ENCODE data around the gene ZNF79. TPM values are rescaled to one million over a fixed set of nuclear protein-coding genes. Genes with fewer than 3 reads are reported as not detected.
A peak's percentile ranks its signal among the peaks of the same experiment; 100 is the strongest.

Gene ZNF79
- total RNA-seq, 1 experiment from 2014 or later, result 6.5 TPM

DNA sequence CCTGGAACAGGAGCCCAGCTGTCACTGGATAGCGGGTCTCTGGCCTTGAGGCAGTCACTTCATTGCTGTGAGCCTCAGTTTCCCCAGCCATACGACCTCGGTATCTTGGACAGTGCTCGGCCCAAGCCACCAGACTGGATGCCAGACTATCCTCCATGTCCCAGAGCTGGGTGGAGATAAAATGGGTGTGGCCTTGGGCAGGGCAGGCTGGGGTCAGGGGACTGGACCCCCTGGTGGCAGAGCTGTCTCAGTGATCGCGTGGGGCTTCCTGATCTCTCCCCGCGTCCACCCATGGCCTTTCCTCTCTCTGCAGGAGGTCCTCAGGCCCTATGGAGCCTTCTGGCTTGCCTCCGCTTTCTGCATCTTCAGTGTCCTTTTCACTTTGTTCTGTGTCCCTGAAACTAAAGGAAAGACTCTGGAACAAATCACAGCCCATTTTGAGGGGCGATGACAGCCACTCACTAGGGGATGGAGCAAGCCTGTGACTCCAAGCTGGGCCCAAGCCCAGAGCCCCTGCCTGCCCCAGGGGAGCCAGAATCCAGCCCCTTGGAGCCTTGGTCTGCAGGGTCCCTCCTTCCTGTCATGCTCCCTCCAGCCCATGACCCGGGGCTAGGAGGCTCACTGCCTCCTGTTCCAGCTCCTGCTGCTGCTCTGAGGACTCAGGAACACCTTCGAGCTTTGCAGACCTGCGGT, 17.2 kb upstream of the ZNF79 start:
- peaks cover 3% of the 10 kb centered on the region for H3K36me3 ChIP-seq (replicated peaks; ENCODE audit: control insufficient read depth, insufficient read depth, low read length)
- H3K27me3 ChIP-seq (ENCODE audit: control insufficient read depth, insufficient read depth, low read length), result no peaks in the 10 kb centered on the region
- DNase-seq, result no peak
- H3K4me3 ChIP-seq (ENCODE audit: insufficient read depth, low read depth, low read length), result no peak overlapping the region

DNA sequence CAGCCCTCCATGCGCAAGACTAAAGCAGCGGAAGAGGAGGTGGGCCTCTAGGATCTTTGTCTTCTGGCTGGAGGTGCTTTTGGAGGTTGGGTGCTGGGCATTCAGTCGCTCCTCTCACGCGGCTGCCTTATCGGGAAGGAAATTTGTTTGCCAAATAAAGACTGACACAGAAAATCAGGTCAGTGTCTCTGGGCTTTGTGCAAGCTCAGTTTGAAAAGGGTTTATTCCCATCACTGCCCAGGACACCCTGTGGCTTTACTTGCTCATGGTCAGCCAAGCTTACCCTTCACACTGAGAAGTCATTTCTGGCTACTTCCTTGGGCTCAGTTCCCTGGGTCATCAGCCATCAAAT, 16.7 kb upstream of the ZNF79 start:
- no peak for DNase-seq
- Histone ChIP-seq H3K4me3 (ENCODE audit: insufficient read depth, low read depth, low read length) (no peak overlapping the region), H3K36me3 (replicated peaks; ENCODE audit: control insufficient read depth, insufficient read depth, low read length) (peaks cover 3% of the 10 kb centered on the region)

DNA sequence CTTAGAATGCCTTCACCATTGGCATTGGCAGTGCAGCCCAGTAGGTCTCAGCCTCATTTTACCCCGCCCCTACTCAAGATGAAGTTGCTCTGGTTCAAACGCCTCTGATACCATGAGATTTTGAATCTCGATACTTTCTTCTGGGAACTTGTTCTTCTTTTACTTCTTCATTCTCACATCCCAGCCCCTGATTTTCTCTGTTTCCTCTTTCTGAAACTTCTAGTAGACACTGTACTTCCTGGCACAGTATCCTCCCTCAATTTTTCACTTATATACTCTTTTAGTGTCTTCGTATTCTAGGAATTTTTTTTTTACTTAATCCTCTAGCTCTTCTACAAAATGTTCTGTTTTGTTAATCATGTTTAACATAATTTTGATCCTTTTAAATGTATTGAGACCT, 13.1 kb upstream of the ZNF79 start:
- DNase-seq, result no peak
- no peaks in the 10 kb centered on the region for H3K27me3 ChIP-seq (ENCODE audit: control insufficient read depth, insufficient read depth, low read length)
- no peak overlapping the region for H3K4me3 ChIP-seq (ENCODE audit: insufficient read depth, low read depth, low read length)
- no peaks in the 10 kb centered on the region for H3K36me3 ChIP-seq (replicated peaks; ENCODE audit: control insufficient read depth, insufficient read depth, low read length)

More for the DNA sequence above, 16.7 kb upstream of the ZNF79 start:
- no peaks in the 10 kb centered on the region for H3K27me3 ChIP-seq (ENCODE audit: control insufficient read depth, insufficient read depth, low read length)

DNA sequence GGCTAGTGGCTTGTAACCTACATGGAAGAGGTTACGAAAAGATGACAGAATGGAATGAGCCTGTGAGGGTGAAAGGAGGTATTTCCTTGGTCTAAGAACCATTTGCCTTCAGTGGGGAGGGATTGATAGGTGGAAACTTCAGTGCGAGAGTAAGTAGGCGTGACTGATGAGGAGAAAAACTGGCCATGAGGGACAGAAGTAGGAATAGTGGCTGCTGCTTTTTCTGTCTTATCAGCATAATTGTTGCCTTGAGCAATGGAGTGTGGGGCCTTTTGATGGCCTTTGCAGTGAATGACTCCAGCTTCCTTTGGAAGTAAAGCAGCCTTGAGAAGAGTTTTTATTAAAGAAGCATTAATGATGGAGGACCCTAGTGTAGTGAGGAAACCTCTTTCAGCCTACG, 9.0 kb upstream of the ZNF79 start:
- Histone ChIP-seq H3K27me3 (ENCODE audit: control insufficient read depth, insufficient read depth, low read length) (no peaks in the 10 kb centered on the region), H3K4me3 (ENCODE audit: insufficient read depth, low read depth, low read length) (no peak overlapping the region), H3K36me3 (replicated peaks; ENCODE audit: control insufficient read depth, insufficient read depth, low read length) (no peaks in the 10 kb centered on the region)
- DNase-seq, result no peak

DNA sequence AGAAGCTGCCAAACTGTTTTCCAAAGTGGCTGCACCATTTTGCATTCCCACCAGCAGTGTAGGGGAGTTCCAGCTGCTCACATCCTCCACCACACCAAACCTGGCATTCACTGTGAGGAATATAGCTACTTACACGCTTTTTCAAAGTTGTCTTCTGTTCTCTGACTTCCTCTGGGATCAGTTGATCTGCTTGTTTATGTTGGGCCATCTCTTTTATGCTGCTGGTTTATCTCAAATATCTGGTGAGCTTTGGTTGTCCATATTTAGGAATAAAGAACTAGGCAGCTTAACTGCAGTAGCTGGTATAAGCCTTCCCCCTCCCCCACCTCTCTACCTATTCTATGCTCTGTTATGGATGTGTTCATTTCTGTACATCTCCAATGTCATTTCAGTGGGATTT, 8.5 kb upstream of the ZNF79 start:
- DNase-seq, result no peak
- H3K27me3 ChIP-seq (ENCODE audit: control insufficient read depth, insufficient read depth, low read length), result no peaks in the 10 kb centered on the region
- H3K4me3 ChIP-seq (ENCODE audit: insufficient read depth, low read depth, low read length), result no peak overlapping the region
- H3K36me3 ChIP-seq (replicated peaks; ENCODE audit: control insufficient read depth, insufficient read depth, low read length), result no peaks in the 10 kb centered on the region

DNA sequence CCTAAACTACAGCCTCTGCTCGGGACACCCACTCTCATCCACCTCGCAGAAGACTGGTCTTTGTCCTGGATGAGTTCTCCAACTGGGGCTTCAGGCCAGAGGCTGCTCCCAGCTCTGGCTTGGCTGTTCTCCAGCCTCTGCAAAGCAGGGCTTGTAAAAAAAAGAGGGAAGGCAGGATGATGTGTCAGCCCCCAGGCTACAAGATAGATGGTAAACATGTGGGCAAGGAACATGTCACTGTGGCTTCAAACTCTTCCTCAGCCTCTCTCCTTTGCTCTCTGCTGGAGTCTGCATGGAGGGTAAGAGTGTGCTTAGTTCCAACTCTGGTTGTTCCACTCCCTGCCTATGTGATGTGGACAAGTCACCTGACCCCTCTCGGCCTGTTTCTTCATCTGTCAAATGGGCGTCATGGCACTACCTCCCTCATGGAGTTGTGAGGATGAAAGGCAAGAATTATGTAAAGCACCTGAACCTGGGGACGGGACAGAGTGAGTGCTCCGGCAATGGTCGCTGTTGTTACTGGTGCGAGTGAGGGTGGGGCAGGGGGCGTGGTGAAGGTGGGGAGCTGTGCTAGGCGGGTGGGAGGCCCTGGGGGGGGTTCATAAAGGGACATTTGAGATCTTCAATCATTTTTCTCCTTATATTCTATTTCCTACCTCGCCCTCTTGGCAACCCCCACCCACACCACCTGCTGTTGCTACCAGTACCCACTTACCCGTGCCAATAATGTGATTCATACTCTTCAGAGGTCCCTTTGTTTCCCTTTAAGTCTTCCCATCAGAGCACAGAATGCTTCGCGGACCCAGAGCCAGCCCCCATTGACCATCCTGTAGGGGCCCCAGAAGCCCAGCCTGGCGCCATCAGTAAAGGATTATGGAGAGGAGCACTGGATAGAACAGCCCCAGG, 6.8 kb upstream of the ZNF79 start:
- Histone ChIP-seq H3K36me3 (replicated peaks; ENCODE audit: control insufficient read depth, insufficient read depth, low read length) (no peaks in the 10 kb centered on the region), H3K4me3 (ENCODE audit: insufficient read depth, low read depth, low read length) (no peak overlapping the region; the same call in 1 of the 2 replicates), H3K27me3 (ENCODE audit: control insufficient read depth, insufficient read depth, low read length) (no peaks in the 10 kb centered on the region)
- DNase-seq, result no peak

DNA sequence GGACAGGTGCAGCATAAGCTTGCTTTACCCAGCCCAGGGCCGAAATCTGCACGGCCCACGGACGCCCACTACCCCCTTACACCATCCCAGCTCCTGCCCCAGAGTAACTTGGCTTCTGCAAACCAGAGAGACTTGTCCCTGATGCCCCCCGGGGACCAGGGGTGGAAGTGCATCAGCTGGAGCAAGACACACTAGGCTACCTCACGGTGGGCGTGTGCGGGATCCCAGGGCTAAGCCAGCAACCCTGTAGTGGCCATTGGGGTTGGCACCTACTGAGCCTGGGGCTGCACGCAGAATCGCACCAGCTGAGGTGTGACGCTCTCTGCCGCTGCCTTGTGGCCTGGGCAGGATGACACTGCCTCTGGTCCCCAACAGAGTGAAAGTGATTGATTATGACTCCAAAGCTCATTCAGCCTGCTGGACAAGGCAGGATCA, 6.1 kb upstream of the ZNF79 start:
- no peak overlapping the region; the same call in 1 of the 2 replicates for H3K4me3 ChIP-seq (ENCODE audit: insufficient read depth, low read depth, low read length)
- peak; percentile 92 for DNase-seq

DNA sequence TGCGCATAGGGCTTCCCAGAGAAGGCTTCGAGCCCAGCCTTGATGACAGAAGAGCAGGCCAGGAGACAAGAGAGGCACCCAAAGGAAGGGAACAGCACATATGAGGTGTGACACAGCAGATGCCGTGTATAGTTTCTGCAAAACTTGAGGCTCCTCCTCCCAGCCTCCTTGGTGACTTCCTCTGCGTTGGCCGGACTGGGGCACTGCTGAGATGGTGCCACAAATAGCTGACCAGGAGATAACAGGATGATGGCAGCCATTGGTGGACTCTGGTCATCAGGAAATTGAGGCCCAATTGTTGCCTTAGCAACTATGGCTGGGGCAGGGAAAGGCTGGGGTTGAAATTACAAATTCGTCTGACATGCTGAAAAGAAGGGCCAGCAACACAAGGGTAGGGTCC, 4.8 kb upstream of the ZNF79 start:
- Histone ChIP-seq H3K4me3 (ENCODE audit: insufficient read depth, low read depth, low read length) (no peak overlapping the region), H3K36me3 (replicated peaks; ENCODE audit: control insufficient read depth, insufficient read depth, low read length) (no peaks in the 10 kb centered on the region), H3K27me3 (ENCODE audit: control insufficient read depth, insufficient read depth, low read length) (no peaks in the 10 kb centered on the region)
- DNase-seq, result no peak

More for the DNA sequence above, 6.1 kb upstream of the ZNF79 start:
- H3K36me3 ChIP-seq (replicated peaks; ENCODE audit: control insufficient read depth, insufficient read depth, low read length), result no peaks in the 10 kb centered on the region
- no peaks in the 10 kb centered on the region for H3K27me3 ChIP-seq (ENCODE audit: control insufficient read depth, insufficient read depth, low read length)

DNA sequence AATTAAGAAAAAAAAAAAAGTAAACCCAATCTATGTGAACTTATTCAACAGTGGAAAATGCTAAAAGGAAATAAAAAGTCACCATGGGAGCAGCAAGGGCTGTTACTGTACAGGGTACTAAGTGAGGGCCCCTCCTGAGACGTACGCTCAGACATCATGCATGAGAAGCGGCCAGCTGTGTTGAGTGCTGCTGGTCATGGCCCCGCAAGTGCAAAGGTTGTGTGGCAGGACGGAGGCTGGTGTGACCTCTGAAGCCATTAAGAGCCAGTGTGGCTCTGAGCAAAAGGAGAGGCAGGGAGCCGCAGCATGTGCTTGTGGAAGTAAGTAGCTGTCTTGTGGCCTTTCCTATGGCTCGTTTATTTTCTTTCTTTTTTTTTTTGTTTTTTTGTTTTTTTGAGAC, 3.1 kb upstream of the ZNF79 start:
- H3K36me3 ChIP-seq (replicated peaks; ENCODE audit: control insufficient read depth, insufficient read depth, low read length), result no peaks in the 10 kb centered on the region

DNA sequence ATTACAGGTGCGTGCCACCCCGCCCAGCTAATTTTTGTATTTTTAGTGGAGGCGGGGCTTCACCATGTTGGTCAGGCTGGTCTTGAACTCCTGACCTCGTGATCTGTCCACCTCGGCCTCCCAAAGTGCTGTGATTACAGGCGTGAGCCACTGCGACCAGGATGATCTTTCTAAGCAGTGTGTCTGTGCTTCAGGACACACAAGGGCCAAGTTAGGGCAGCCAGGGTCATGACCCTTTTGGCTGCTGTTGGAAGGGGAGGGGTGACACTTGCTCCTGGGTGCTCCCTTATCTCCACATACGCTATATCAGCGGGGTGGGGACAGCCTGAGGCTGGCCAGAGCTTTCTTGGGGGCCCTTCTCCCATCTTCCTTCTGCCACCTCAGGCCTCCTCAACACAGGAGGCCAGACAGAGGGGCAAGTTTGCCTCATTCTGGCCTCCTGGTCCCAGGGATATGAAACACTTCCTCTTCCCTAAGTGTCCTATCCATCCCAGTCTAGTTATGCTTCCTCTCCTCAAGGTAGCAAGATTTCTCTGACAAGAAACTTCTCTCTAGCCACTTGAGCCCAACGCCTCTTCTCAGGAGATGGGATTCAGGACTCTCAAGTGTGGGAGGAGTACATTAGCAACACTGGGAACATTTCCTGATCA, 1.9 kb upstream of the ZNF79 start:
- no peaks in the 10 kb centered on the region for H3K36me3 ChIP-seq (replicated peaks; ENCODE audit: control insufficient read depth, insufficient read depth, low read length)
- H3K4me3 ChIP-seq (ENCODE audit: insufficient read depth, low read depth, low read length), result no peak overlapping the region
- no peaks in the 10 kb centered on the region for H3K27me3 ChIP-seq (ENCODE audit: control insufficient read depth, insufficient read depth, low read length)
- DNase-seq, result peak; percentile 4

More for the DNA sequence above, 3.1 kb upstream of the ZNF79 start:
- Histone ChIP-seq H3K27me3 (ENCODE audit: control insufficient read depth, insufficient read depth, low read length) (no peaks in the 10 kb centered on the region), H3K4me3 (ENCODE audit: insufficient read depth, low read depth, low read length) (no peak overlapping the region)
- no peak for DNase-seq

DNA sequence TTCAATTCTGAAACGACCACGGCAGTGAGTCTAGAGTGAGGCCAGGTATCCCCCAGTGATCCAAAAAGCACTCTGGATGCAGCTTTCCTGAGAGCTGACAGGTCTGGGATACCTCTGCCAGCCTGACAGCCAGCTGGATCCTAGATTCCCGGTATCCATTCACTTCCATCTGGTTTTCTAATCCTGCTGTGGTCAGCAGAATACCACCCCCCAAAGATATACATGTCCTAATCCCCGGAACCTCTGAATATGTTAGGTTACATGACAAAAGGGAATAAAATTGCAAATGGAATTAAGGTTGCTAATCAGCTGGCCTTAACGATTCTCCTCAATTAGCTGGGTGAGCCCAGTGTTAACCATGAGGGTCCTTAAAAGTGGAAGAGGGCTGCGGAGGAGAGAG, 1.4 kb upstream of the ZNF79 start:
- DNase-seq, result peak; percentile 25
- Histone ChIP-seq H3K27me3 (ENCODE audit: control insufficient read depth, insufficient read depth, low read length) (no peaks in the 10 kb centered on the region), H3K36me3 (replicated peaks; ENCODE audit: control insufficient read depth, insufficient read depth, low read length) (no peaks in the 10 kb centered on the region), H3K4me3 (ENCODE audit: insufficient read depth, low read depth, low read length) (peak overlapping the region; percentile 87; the same call in 1 of the 2 replicates)

DNA sequence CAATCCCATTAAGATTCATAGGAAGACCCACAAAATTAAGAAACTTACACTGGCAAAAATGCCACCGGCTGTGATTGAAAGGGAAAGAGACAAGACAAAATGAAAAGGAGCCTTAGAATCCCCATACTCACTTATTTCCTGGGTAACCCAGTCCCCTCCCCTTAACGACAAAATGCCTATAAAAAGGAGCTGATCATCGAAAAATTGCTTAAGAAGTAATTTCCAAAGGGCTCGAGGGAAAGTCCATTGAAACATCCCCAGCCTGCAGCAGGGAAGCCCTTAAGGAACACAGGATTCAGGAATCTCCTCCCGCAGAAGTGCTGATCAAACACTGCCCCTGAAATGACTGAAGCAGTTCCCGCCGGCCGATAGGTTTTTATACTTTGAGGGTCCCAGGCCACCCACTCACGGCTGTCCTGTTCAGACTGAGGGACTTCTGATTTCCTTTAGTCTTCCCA, 677 bp upstream of the ZNF79 start:
- 0 out of 2 replicates have a peak, but pooled peaks cover 1% of the 10 kb centered on the region for H3K36me3 ChIP-seq (replicated peaks; ENCODE audit: control insufficient read depth, insufficient read depth, low read length)
- no peak for DNase-seq

DNA sequence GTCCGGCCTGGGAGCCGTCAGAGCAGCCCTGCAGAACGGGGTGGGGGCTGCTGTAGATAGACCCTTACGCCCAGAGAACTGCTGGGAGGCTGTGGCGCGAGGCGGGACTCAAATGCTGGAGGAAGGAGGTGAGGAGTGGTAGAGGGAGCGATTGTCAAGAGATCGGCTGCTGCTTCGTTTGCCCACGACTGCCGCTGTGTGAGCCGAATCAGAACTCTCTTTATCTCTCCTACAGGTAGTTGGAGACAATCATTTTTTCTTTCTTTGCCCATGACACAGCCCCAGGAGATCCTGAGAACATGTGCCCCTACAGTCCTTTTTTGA, 456 bp downstream of the ZNF79 start:
- H3K36me3 ChIP-seq (replicated peaks; ENCODE audit: control insufficient read depth, insufficient read depth, low read length), result peaks cover 3% of the 10 kb centered on the region; the same call in 1 of the 2 replicates
- no peak for DNase-seq
- peak overlapping the region; percentile 87 for H3K4me3 ChIP-seq (ENCODE audit: insufficient read depth, low read depth, low read length)
- no peaks in the 10 kb centered on the region for H3K27me3 ChIP-seq (ENCODE audit: control insufficient read depth, insufficient read depth, low read length)

More for the DNA sequence above, 677 bp upstream of the ZNF79 start:
- Histone ChIP-seq H3K4me3 (ENCODE audit: insufficient read depth, low read depth, low read length) (peak overlapping the region; percentile 87), H3K27me3 (ENCODE audit: control insufficient read depth, insufficient read depth, low read length) (no peaks in the 10 kb centered on the region)

DNA sequence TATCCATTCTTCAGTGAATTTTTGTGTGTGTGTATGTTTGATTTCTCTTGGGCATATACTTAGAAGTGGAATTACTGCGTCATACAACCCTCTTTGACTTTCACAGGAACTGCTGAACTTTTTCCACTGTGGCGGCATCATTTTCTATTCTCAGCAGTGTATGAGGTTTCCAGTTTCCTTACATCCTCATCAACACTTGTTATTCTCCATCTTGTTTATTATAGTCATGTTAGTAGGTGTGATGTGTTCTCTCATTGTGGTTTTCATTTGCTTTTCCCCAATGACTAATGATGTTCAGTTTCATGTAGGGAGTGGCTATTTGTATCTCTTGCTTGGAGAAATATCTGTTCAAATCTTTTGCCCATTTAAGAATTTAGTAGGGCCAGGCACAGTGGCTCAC, 2.6 kb downstream of the ZNF79 start:
- Histone ChIP-seq H3K27me3 (ENCODE audit: control insufficient read depth, insufficient read depth, low read length) (no peaks in the 10 kb centered on the region), H3K36me3 (replicated peaks; ENCODE audit: control insufficient read depth, insufficient read depth, low read length) (peaks cover 3% of the 10 kb centered on the region; the same call in 1 of the 2 replicates), H3K4me3 (ENCODE audit: insufficient read depth, low read depth, low read length) (no peak overlapping the region)
- DNase-seq, result no peak

Measured in H7 (cell line).